PC-9 (cell line): ENCODE data around the gene FANCB. TPM values are rescaled to one million over a fixed set of nuclear protein-coding genes. Genes with fewer than 3 reads are reported as not detected.

Experiments used
- BruUV-seq: library from RNA; stranded (reverse); fragments of 400-500 nt; replicated peaks from 2 replicates; lab custom pipeline; 2021; lab: Mats Ljungman, UMichigan
- CTCF ChIA-PET: fragments of 300-600 bp; sonication (Branson Sonifier 250); formaldehyde crosslinking; loops from one replicate; lab custom pipeline; 2022; ENCODE audit warnings: antibody characterized with exemption; lab: Charles Lee
- POLR2A ChIA-PET: fragments of 300-600 bp; sonication (Branson Sonifier 250); formaldehyde crosslinking; loops from one replicate; lab custom pipeline; 2022; ENCODE audit warnings: antibody characterized with exemption; ENCODE audit not compliant: unreplicated experiment; lab: Charles Lee
- DNase-seq, 2 experiments: peaks; one replicate each; pipeline versions ENCODE4 v3.0.0 to v3.0.0-alpha.2; 2015 to 2022; ENCODE audit warnings: mixed read lengths in 1 of 2
- H2AFZ ChIP-seq: fragments of 200-600 bp; sonication (generic); 2 replicates; pipeline ENCODE4 v1.8.1; 2017; ENCODE audit warnings: antibody characterized with exemption
- H3F3A ChIP-seq: fragments of 200-600 bp; sonication (generic); 2 replicates; pipeline ENCODE4 v1.8.1; 2017; ENCODE audit warnings: antibody characterized with exemption, mild to moderate bottlenecking, low read depth; ENCODE audit not compliant: insufficient read depth
- H3K27ac ChIP-seq: fragments of 200-600 bp; sonication (generic); 2 replicates; pipeline ENCODE4 v1.6.1; 2016; ENCODE audit warnings: mixed run types
- H3K27me3 ChIP-seq: fragments of 200-600 bp; sonication (generic); 2 replicates; pipeline ENCODE4 v1.6.1; 2016; ENCODE audit warnings: low read depth, mixed run types; ENCODE audit not compliant: insufficient read depth
- H3K36me3 ChIP-seq: fragments of 200-600 bp; sonication (generic); 2 replicates; pipeline ENCODE4 v1.6.1; 2016; ENCODE audit warnings: low read depth, mixed run types
- H3K4me1 ChIP-seq: fragments of 200-600 bp; sonication (generic); replicated peaks from 2 replicates; pipeline ENCODE4 v1.6.1; 2016; ENCODE audit warnings: mixed run types; ENCODE audit not compliant: insufficient read depth
- H3K4me2 ChIP-seq: fragments of 200-600 bp; sonication (generic); 2 replicates; pipeline ENCODE4 v1.6.1; 2017; ENCODE audit warnings: mixed run types
- H3K4me3 ChIP-seq: fragments of 200-600 bp; sonication (generic); 2 replicates; pipeline ENCODE4 v1.6.1; 2016; ENCODE audit warnings: mixed run types
- H3K79me2 ChIP-seq: fragments of 200-600 bp; sonication (generic); 2 replicates; pipeline ENCODE4 v1.6.1; 2017; ENCODE audit warnings: low read depth, mixed run types
- H3K9me2 ChIP-seq: fragments of 200-600 bp; sonication (generic); 2 replicates; pipeline ENCODE4 v1.8.1; 2017; ENCODE audit warnings: mild to moderate bottlenecking; ENCODE audit not compliant: insufficient read depth
- H3K9me3 ChIP-seq: fragments of 200-600 bp; sonication (generic); 2 replicates; pipeline ENCODE4 v1.8.1; 2016; ENCODE audit warnings: low read depth; ENCODE audit not compliant: insufficient read depth
- H4K20me1 ChIP-seq: fragments of 200-600 bp; sonication (generic); 2 replicates; pipeline ENCODE4 v1.8.1; 2017; ENCODE audit not compliant: insufficient read depth
- CTCF ChIP-seq: fragments of 200-600 bp; sonication (generic); conservative IDR thresholded peaks from 2 replicates; pipeline ENCODE4 v1.6.1; 2017; ENCODE audit warnings: mixed run types, antibody characterized with exemption, mild to moderate bottlenecking, moderate library complexity
- EZH2 ChIP-seq: fragments of 200-600 bp; sonication (generic); IDR thresholded peaks from 2 replicates; pipeline ENCODE4 v1.8.0; 2017; ENCODE audit warnings: antibody characterized with exemption, low read depth
- intact Hi-C: fragments of 100-400 bp; cut with micrococcal nuclease; formaldehyde crosslinking; loops from one replicate; pipeline ENCODE4 v1.10.0; 2022; ENCODE audit not compliant: unreplicated experiment
- total RNA-seq: library from RNA; stranded (reverse); gene quantifications from 2 replicates; pipeline ENCODE4 v1.2.3, GENCODE V29; 2021

Gene FANCB
- total RNA-seq, 1 experiment from 2014 or later: 9.5 TPM

GRCh38 chrX:14919407-14919806, 46.5 kb upstream of the FANCB start:
- H3K27me3 ChIP-seq: no peaks in the 10 kb centered on the region
- no peak overlapping the region for H3K4me3 ChIP-seq
- ChIA-PET POLR2A (no interaction called here), CTCF (no interaction called here)
- H2AFZ ChIP-seq: no peak overlapping the region
- H3K79me2 ChIP-seq: no peaks in the 10 kb centered on the region
- BruUV-seq: no TSS peak
- H3K27ac ChIP-seq: no peak overlapping the region
- H3K9me3 ChIP-seq: no peaks in the 10 kb centered on the region
- H3K4me1 ChIP-seq: no peaks in the 10 kb centered on the region
- no peak for TF ChIP-seq EZH2
- no peak for TF ChIP-seq CTCF
- H4K20me1 ChIP-seq: no peaks in the 10 kb centered on the region
- H3K9me2 ChIP-seq: no peaks in the 10 kb centered on the region
- no peak for DNase-seq
- 0 out of 2 replicates have a peak, but pooled peaks cover under 1% of the 10 kb centered on the region for H3K36me3 ChIP-seq
- H3K4me2 ChIP-seq: no peak overlapping the region
- H3F3A ChIP-seq: no peaks in the 10 kb centered on the region
- intact Hi-C loops: no loop called here

DNA sequence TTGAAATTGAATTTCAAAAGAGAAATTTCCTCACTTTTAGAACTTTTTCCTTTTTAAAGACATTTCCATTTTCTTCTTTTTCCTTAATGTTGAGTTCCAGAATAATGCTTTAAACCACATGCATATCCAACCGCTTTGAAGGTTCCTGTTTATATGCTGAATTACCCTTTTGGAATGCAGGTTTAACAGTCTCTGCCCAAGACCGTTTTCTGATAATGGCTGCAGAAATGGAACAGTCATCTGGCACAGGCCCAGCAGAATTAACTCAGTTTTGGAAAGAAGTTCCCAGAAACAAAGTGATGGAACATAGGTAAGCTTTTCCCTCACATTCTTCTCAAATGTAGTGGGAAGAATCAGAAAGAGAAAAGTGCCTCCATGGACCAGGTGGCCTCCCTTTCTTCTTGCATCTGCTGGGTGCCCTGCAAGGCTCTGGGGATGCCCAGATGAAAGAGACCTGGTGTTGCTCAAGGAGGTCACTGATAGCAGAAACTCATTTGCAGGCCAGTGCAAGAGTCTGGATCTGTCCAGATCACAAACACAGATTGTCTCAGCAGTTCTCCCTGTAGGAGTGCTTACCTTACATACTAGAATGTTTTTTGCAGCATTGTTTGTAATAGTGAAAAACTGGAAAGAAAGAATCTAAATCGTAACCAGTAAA, 43.3 kb upstream of the FANCB start:
- H3K36me3 ChIP-seq: peaks cover 4% of the 10 kb centered on the region
- H3K4me1 ChIP-seq: no peaks in the 10 kb centered on the region
- no peaks in the 10 kb centered on the region for H3F3A ChIP-seq
- TF ChIP-seq CTCF: no peak
- no peak for TF ChIP-seq EZH2
- no TSS peak for BruUV-seq
- POLR2A ChIA-PET: no interaction called here
- CTCF ChIA-PET: no interaction called here
- no peaks in the 10 kb centered on the region for H3K27me3 ChIP-seq
- no peak for DNase-seq
- H2AFZ ChIP-seq: no peak overlapping the region
- no peaks in the 10 kb centered on the region for H3K9me2 ChIP-seq
- no peak overlapping the region for H3K27ac ChIP-seq
- H4K20me1 ChIP-seq: no peaks in the 10 kb centered on the region
- intact Hi-C loops: no loop called here
- no peak overlapping the region for H3K4me2 ChIP-seq
- H3K4me3 ChIP-seq: no peak overlapping the region
- H3K9me3 ChIP-seq: no peaks in the 10 kb centered on the region
- no peaks in the 10 kb centered on the region for H3K79me2 ChIP-seq

GRCh38 chrX:14915596-14915995, 42.7 kb upstream of the FANCB start:
- Histone ChIP-seq H3K4me1 (no peaks in the 10 kb centered on the region), H3K27me3 (no peaks in the 10 kb centered on the region), H3K27ac (no peak overlapping the region), H3K4me3 (no peak overlapping the region), H3K36me3 (peaks cover 7% of the 10 kb centered on the region), H4K20me1 (no peaks in the 10 kb centered on the region), H3K4me2 (no peak overlapping the region), H2AFZ (no peak overlapping the region), H3K9me2 (no peaks in the 10 kb centered on the region), H3K79me2 (no peaks in the 10 kb centered on the region), H3K9me3 (no peaks in the 10 kb centered on the region), H3F3A (no peaks in the 10 kb centered on the region)
- intact Hi-C loops: no loop called here
- TF ChIP-seq EZH2 (no peak), CTCF (no peak)
- BruUV-seq: no TSS peak
- POLR2A ChIA-PET: no interaction called here
- CTCF ChIA-PET: no interaction called here
- DNase-seq: no peak
